ENCODE measurements around the gene ASS1. TPM values are rescaled to one million over a fixed set of nuclear protein-coding genes. Genes with fewer than 3 reads are reported as not detected.

ASS1 gene
- total RNA-seq, 6 experiments from 2014 or later = 437 to 1,278 (median 1,014) TPM

DNA sequence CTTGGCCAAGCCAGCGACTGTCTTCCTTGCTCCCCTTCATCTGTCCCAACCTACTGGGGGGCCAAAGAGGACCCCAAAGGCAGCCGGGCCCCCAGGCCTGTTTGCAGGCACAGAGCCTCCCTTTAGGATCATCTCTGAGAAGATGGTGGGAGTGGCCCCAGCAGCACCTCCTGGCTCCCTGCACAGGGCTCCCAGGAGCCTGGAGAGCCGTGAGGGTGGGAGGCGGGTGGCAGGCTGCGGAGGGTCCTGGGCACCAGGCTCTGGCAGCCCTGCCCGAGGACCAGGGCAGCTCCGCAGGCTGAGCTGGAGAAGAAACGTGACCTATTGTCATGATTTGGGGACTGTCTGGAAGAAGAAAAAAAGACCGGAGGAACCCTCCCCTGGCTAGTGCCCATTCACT, 33.4 kb downstream of the ASS1 start:
- Histone ChIP-seq H3K27ac (no peak overlapping the region), H3K36me3 (peaks cover 0 to 90% (median 27%) of the 10 kb centered on the region in 4 donors), H3K4me3 (no peak overlapping the region), H3K4me1 (no peaks in the 10 kb centered on the region), H3K9me3 (no peaks in the 10 kb centered on the region), H3K27me3 (no peaks in the 10 kb centered on the region)
- TF ChIP-seq POLR2A (IDR thresholded peaks at IDR 0.05) (no peak), CTCF (IDR thresholded peaks at IDR 0.05) (no peak)
- intact Hi-C loops (cut with DNase I) = no loop called here
- no peak for ATAC-seq
- DNase-seq = no peak
- WGBS (ENCODE audit: insufficient coverage, low coverage, low lambda C conversion rate, missing lambda C conversion rate) = 83% methylated on average over 1 of the region's 9 CpGs

- Histone ChIP-seq H3K27me3 (no peaks in the 10 kb centered on the region), H3K4me3 (no peak overlapping the region), H3K4me1 (no peaks in the 10 kb centered on the region), H3K9me3 (no peaks in the 10 kb centered on the region), H3K36me3 (peaks cover 0 to 88% (median 27%) of the 10 kb centered on the region in 4 donors), H3K27ac (no peak overlapping the region)
- no peak for TF ChIP-seq POLR2A (IDR thresholded peaks at IDR 0.05)
- TF ChIP-seq CTCF (IDR thresholded peaks at IDR 0.05) = no peak
- intact Hi-C loops (cut with DNase I) = no loop called here
- DNase-seq (no peak), ATAC-seq (no peak)
- WGBS (ENCODE audit: insufficient coverage, low coverage, low lambda C conversion rate, missing lambda C conversion rate) = 89% methylated on average over 20 of the region's 35 CpGs
Measured at GRCh38 chr9:130478736-130479575, 34.2 kb downstream of the ASS1 start.

- DNase-seq = no peak
- Histone ChIP-seq H3K36me3 (peaks cover 0 to 88% (median 27%) of the 10 kb centered on the region in 4 donors), H3K9me3 (no peaks in the 10 kb centered on the region), H3K27me3 (no peaks in the 10 kb centered on the region), H3K4me1 (no peaks in the 10 kb centered on the region), H3K27ac (no peak overlapping the region), H3K4me3 (no peak overlapping the region)
- TF ChIP-seq POLR2A (IDR thresholded peaks at IDR 0.05) (no peak), CTCF (IDR thresholded peaks at IDR 0.05) (no peak)
- WGBS (ENCODE audit: insufficient coverage, low coverage, low lambda C conversion rate, missing lambda C conversion rate) = no CpG with 5 or more reads among the region's 19 CpGs
- intact Hi-C loops (cut with DNase I) = no loop called here
- ATAC-seq = no peak
Measured at GRCh38 chr9:130479587-130479986, 34.8 kb downstream of the ASS1 start.

- no peak overlapping the region for H3K4me3 ChIP-seq
- TF ChIP-seq POLR2A (IDR thresholded peaks at IDR 0.05) (no peak), CTCF (IDR thresholded peaks at IDR 0.05) (no peak)
- H3K36me3 ChIP-seq = peaks cover 0 to 90% (median 26%) of the 10 kb centered on the region in 4 donors
- no peak overlapping the region for H3K27ac ChIP-seq
- no peaks in the 10 kb centered on the region for H3K4me1 ChIP-seq
- no peaks in the 10 kb centered on the region for H3K27me3 ChIP-seq
- H3K9me3 ChIP-seq = no peaks in the 10 kb centered on the region
- intact Hi-C loops (cut with DNase I) = no loop called here
- DNase-seq (peak in 1 of 3 donors; percentile 59), ATAC-seq (peak in 3 of 4 donors; percentile 4 to 12 (median 4))
- 70% methylated on average over 2 of the region's 16 CpGs for WGBS (ENCODE audit: insufficient coverage, low coverage, low lambda C conversion rate, missing lambda C conversion rate)
Measured at GRCh38 chr9:130480673-130481072, 35.9 kb downstream of the ASS1 start.
